Stimulated activated naive CD4-positive, alpha-beta T cell (primary cell): ENCODE measurements around the gene NUAK2.

Experiments used
- DNase-seq, 6 experiments: peaks; one replicate each; lab custom pipeline; 2025; lab: John Stamatoyannopoulos, UW

Gene NUAK2

DNA sequence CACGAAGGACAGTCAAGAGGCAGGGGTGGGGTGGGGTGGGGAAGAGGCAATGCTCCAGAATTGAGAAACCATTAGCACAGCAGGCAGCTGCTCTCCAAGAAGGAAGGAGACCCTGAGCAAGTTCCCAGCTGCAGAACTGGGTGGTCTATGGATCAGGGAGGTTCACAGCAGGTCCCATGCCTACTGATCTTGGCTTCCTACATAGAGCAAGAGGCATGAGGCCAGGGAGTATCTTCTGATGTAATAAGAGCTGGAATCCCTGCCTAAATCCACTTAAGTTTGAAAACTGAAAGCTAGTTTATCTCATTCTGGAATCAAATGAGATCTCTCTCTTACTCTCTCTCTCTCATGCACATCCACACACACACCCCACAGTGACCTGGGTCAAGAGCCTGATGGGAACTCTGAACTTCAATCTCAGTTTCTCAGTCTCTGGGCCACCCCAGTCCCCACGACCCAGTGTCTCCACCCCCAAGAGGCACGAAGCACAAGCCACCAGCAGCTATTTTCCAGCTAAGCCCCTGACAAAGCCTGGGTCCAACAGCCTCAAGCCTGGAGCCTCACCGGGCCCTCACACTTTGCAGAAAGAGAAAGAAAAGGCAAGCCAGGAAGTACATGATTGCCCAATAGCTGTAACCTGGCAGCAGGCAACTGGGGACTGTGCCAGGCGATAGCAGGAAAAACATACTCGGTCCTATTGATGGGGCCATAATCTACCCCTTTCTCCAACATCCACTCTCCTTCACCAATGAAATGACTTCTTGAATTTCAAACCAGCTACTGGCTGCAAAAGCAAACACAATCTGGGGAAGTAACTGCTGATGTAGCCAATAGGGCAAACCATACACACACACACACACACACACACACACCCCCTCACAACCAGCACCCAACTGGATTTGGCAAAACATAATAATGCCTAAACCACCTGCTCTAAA, 2.2 kb downstream of the NUAK2 start:
- peak in 3 of 6 experiments; percentile 32 to 44 (median 43) for DNase-seq

DNA sequence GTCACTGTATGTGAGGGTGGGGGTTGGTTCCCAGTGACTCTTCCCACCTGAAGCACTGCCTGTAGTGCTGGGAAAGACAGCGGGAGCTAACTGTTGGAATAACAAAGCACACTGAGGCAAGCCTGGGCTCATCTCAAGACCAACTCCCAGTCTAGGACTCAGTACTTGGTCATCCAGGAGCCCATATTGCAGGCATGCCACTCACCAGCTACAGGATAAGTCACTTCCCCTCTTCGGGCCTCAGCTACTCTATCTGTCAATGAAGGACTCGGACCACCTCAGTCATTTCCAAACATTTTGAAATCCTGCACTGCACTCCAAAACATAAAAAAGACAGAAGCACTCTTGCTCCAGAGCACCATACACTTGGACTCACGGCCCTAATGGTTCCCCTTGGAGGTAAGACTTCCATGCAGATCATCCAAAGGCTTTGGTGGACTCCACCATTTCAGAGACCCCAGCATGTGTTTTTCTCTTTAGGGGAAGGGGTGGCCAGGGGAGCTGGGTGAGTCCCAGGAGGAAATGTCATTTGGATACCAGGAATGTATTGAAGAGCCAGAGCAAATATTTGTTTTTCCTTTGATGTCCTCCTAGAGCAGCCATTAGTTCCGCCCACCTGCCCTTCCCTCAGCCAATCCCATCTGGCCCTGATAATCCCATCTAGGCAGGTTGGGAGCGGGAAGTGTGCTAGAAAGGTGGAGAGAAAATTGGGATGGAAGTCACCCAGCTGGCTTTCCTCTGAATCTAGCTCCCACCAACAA, 3.1 kb downstream of the NUAK2 start:
- DNase-seq = no peak

DNA sequence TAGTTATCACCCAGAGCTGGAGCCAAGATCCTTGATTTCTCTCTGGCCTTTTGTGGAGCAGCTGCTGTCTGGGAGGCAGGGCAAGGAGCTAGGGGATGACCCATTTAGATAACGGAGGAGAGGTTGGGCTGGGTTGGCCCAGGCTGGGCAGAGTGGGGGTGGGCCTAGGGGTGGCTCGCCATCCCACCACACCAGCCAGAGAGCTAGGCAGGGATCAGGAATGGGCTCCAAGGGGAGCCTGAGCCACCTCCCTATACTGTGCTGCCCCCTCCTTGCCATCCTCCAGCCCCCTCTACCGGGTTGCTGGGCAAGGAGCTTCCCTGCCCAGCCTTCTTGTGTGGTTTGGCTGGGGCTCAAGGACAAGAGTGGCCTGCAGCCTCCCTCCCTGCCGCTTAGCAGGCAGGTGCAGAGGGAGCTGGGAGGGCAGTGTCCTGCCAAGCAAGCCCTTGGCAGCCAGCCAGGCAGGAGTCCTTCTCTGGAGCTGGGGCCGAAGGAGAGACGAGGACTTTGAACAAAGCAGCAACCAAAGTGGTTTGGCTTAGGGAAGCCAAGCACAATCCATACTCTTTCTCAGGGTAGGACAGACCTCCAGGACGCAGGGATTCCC, 4.1 kb downstream of the NUAK2 start:
- no peak for DNase-seq

DNA sequence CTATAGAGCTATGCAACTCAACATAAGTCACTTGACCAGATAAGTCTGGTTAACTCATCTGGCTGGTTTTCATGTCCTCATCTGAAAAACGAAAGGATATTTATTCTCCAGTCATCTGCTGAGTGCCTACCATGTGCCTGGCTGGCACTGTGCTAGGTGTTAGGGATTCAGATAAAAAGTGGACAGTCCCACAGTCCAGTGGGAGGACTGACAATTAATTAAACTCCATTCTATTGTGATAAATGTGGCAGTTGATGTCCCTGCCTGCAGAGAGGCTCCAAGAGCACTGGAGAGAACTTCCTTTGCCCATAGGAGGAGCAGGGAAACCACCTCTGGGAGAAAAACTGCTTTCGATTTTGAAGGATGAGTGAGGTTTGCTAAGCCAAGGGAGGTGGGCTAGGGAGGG, 5.4 kb downstream of the NUAK2 start:
- DNase-seq = no peak

DNA sequence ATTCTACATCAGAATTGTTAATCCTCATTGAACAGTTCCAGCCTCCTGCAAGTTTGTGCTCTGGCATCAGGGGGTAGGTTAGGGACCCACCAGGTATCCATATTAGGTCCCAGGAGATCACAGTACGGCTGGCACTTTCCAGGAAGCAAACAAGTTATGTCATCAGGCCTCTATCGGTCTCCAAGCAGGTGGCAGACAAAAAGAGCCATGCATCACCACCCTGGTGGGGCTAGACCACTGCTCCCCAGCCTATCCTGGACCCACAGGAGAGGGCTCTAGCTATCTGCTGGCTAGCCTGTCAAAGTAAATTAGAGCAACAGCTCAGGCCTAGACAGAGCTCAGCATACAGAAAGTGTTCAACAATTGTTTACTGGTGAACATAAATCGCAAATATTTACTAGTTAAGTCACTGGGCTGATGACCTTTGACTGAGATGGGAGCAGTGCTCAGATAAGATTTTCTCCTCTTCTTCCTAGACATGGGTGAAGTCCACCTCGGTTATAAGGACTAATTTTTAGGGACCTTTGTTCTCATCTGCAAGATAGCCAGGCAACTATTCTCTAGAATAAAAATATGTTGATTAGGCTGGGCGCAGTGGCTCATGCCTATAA, 6.4 kb downstream of the NUAK2 start:
- no peak for DNase-seq

DNA sequence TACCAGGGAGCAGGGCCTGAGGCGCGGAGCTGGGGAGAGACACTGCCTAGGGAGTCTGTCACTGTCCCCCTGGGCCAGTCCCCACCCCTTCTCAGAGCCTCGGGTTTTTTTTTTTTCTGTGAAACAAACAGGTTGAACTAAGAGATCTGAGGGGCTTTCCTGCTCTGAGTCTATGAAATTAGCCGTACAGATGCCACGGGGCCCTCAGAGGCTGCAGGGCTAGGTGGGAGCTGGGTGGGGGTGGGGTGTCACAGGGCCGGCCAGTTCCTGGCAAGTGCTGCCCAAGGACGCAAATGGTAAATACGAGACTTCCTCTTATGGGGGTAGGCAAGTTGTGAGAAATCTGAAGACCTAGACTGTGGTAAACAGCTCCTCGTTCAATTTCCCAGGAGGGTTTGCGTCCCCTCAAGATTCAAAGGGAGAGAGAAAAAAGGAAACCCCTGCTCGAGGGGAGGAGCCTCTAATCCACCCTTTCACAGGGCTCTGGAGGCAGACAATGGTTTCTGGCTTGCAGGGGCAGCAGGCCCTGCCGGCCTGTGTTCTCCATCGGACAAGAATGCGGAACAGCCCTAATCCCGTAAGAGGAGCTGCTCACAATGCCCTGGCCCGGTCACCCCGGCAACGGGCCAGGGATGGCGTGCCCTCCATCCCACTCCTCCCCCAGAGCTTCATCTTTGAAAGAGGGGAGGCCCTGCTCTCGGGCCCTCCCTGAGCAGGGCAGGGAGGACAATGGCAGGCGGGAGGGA, 7.8 kb downstream of the NUAK2 start:
- DNase-seq = peak; percentile 40 to 62 (median 50)

DNA sequence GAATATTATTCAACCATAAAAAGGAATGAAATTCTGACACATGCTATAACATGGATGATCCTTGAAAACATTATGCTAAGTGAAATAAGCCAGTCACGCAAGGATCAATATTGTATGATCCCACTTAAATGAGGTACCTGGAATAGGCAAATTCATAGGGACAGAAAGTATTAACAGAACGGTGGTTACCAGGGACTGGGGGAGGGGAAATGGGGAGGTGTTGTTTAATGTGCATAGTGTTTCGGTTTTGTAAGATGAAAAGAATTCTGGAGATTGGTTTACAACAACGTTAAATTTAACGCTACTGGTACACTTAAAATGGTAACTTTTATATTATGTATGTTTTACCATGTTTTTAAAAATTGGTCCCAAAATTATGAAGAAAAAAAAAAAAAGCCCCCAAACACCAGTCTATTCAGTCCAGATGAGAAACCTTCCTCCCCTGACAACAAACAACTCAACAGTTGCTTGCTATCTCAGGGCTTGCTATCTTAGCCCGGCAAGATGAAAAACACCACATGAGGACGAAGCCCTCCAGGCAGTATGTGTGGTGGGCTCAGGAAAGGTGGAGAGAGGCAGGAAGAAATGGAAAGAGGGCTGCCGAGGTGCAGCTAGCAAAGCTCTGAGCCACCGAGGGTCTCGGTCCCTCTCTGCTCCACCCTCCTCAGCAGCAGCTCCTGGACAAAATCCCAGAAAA, 8.5 kb downstream of the NUAK2 start:
- peak in 3 of 6 experiments; percentile 16 to 29 (median 18) for DNase-seq

DNA sequence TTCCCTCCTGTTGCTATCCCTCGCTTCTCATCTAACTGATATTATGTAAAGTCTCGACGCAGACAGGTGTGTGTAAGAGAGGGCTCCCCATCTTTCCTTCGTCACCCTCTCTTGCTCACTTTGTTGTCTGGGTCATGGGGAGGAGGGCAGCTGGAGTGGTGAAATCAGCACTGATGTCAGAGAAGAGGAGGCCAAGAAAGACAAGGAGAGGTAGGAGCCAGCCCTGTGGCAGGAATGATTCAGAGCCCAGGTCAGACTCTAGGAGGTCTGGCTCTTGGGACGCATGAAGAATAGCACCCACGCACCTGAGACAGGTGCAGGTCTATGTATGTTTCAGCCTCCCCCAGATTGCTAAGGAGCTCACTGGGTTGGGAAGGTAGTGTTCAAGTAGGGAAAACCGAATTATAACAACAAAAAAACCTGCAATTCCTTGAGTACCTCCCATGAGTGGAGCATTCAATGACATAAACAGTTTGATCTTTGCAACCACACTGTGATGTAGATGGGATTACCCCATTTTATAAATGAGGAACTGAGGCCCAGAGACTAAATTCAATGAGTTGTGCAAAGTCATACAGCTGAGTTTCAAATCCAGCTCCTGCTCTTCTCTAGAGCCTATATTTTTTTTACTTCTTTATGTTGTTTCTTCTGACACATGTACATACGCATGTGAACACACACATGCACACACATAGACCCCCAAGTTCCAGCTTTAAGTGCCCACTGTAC, 10.4 kb downstream of the NUAK2 start:
- no peak for DNase-seq

DNA sequence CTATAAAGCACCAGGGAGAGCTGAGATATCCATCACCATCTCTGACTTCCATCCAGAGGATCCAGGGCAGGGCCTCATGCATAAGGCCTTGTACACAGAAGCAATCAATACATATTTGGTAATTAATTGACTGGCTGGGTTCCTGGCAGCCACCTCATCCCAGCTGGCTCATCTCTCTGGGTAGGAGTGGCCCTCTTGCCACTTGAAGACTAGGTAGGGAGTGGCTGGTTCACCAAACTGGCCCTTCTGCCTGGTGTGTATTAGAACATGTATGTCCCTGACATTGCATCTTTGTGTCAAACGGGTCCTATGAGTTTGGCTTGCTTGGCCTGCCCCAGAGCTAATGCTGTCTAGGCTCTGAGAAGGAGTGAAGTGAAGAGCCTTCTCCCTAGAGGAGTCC, 11.8 kb downstream of the NUAK2 start:
- DNase-seq = no peak

DNA sequence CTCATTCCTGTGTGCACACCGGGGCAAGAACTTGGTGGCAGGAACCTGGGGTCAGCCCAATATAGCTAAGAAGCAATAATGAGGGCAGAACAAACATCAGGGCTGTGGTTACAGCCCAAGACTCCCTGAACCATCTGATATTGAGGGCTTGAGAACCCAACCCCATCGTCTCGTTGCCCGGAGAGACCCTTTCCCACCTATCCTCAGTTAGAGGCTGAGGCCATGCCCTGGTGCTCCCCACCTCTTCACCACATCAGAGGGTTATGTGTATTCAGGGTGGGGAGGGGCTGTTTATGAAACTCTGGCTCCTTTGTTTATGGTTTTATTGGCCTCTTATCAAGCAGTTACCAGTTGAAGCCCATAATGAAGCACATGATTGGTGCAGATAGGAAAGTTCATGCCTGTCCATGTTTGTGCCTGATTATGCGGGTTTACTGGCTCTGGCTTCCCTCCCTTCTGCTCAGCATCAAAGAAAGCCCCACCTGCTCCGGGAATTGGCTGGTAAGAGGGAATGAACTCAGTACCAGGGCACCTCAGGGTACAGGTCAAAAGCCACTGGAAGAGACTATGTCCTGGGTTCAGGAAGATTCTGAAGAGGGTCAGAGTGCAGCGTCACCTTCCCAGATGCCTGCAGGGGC, 14.5 kb downstream of the NUAK2 start:
- no peak for DNase-seq

DNA sequence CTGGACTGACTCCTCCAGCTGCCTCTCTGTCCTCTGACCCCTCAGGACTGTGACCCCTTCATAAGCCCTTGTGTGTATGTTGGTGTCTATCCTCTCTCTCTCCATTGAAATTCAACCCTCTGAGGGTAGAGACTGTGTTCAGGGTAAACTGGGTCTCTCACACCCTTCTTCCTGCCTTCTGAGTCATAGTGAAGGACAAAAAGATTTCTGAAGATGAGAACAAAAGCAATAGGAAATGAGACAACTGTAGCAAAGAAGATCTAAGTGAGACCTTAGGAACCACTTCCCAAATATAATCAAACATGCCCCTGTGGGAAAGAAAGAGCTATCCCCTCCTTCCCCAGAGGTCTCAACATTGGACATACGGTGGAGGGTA, 16.9 kb downstream of the NUAK2 start:
- no peak for DNase-seq

DNA sequence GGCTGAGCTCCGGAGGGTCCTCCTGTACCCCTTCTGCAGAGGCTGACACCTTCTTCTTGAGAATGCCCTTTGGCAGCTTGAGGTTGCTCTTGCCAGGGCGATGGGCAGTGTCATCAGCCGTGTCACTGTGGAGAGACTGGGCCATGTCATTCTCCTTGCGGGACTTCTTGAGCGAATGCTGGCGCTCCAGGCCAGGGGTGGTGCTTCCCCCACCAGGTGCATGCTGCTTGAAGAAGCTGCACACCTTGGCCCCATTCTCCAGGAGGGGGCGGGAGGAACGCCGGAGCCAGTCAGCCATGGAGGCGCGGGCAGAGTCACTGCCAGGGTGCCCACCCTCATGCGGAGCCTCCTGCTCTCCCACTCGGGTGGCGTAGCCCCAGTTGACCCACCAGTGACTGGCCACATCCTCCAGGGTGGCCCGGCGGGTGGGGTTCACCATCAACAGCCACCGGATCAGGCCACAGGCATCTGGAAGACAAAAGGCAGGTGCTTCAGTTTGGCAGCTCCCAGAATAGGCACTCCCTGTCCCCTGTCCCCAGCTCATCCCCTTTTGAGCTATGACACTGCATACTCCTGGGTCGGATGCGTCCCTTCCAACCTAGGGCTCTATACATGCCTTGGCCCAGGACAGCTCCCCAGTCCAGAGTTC, 17.4 kb downstream of the NUAK2 start:
- no peak for DNase-seq

DNA sequence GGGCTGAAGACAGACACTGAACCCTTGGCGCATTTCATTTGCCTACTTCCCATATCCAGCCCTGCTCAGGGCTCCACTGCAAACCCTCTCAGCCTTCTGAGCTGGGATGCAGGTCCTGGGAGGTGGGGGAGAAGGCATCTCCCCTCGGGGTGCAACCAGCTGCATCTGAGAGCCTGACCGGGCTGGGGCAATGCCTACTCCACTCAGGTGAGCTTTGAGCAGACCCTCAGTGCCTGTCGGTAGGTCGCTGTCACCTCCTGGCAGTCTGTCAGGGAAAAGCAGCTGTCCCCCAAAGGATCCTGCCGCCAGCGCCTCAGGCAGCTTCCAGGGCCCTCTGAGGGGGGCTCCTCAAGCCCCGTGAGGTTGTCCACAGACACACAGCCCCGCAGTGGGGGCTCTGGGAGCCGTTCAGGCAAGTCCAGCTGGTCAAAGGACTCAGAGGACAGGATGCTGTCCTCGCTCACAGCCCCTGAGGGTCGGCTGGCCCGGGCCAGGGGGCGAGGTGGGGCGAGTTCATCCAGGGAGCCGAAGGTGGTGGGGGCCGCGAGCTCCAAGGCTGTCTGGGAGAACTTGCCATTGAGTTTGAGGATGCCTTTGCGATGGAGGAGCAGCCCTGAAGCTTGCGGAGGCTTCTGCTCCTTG, 18.2 kb downstream of the NUAK2 start:
- DNase-seq = no peak

DNA sequence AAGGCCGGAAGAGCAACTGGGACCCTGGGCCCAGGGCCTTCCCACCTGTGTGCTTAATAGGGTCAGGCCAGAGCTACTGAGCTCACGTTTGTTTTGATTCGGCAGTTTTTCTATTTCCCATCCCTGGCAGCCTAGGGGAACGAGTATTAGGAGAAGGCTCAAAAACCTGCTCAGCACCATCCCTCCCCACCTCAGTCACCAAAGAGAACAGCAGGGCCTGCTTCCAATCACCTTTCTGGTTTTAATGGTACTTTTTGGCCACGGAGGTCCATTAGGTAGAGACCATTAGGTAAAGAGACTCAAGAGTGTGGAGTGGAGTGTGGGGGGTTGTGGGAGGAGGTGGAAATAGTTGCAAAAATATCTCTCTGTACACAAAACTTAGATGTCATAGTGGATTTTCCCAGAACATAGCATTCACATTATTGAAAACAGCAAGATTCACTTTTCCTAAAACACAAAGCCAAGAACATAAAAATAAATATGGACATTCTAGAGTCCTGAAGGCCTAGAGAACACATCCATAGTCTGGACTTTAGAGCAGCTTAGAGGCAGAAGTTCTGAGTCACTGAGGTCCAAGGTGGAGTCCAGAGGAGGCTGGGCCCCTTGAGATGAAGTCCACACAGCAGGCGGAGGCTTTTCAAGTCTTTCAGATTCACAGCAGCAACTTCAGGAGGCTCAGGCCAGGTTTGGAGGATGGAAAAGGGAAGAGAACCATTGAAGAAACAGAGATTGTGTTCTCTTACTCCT, 19.5 kb downstream of the NUAK2 start:
- no peak for DNase-seq

DNA sequence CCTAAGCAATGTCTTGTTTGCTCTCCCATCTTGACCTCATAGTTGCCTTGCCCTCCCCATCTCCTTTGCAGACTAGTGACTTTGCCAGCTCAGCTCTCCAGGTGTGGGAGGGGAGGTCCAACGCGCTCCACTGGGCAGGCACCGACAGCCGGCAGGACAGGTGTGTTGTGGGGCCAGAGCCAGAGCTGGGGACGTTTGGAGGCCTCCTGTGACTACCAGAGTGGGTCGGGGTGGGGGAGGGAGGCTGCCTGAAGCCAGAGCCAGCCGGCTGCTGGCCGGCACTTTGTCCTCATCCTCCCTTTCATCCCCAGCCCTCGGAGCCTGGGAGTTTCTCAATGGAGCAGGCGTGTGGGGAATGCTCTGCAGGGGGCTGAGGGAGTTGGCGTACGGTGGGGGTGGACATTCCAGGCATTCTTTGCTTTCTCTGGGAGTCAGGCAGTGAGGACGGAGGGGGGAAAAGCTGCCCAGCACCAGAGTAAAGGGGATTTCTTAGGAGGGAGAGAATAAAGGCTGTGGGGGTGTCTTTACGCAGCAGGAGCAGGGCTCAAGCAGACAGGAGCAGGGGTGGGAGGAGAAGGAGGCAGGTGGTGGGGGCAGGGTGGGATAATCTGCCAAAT, 20.2 kb downstream of the NUAK2 start:
- DNase-seq = no peak

DNA sequence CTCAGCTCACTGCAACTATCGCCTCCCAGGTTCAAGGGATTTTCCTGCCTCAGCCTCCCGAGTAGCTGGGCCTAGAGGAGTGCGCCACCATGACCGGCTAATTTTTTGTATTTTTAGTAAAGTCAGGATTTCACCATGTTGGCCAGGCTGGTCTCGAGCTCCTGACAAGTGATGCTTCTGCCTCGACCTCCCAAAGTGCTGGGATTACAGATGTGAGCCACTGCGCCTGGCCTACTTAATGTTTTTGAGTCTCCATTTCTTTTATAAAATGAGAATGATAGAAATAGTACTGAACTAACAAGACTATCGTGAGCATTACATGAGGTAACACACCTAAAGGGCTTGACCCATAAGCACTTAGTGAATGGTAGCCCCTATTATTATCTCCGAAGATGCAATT, 21.4 kb downstream of the NUAK2 start:
- DNase-seq = no peak

DNA sequence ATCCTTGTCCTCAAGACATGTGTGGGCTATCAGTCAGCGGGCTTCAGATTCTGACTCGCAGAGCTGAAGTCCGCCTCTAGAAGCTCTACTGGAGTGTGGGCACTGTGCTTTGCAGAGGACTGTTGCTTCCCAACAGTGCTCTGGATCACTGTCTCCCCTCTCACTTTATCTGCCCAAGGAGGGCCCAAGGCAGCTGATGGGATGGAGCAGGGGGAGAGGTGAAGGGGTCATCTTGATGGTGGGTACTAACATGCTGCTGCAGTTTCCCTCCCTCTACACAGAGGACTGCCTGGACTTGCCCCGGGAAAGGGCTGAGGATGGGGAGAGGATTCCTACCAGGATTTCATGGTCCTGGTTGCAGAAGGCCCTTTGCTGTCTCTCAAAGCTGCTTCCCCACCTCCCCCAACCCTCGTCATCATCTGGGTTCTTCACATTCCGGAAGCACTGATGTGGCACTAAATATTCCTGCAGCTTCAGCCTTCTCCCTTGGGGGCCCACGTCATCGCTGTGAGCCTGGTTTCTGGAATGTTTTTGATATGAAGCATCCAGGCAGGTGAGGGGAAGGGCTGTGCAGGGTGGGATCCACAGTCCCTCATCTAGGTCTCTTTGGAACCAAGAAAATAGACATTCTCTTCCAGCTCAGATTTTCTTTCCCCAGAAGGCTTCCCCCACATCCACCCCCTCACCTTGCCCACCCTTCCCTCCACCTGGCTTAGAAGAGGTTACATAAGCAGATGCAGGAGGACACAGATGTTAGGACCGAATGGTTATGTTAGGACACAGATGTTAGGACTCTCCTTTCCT, 23.2 kb downstream of the NUAK2 start:
- DNase-seq = no peak
